Endometrium (tissue), 2 donors: ENCODE measurements around the gene CHRNA1.

Experiments
- FAIRE-seq: peaks from 2 replicates; lab custom pipeline; 2012; peaks lifted over from hg19 to GRCh38; lab: Jason Lieb, UNC
- donor health status: control.
- donor health status: control.

Gene CHRNA1

DNA sequence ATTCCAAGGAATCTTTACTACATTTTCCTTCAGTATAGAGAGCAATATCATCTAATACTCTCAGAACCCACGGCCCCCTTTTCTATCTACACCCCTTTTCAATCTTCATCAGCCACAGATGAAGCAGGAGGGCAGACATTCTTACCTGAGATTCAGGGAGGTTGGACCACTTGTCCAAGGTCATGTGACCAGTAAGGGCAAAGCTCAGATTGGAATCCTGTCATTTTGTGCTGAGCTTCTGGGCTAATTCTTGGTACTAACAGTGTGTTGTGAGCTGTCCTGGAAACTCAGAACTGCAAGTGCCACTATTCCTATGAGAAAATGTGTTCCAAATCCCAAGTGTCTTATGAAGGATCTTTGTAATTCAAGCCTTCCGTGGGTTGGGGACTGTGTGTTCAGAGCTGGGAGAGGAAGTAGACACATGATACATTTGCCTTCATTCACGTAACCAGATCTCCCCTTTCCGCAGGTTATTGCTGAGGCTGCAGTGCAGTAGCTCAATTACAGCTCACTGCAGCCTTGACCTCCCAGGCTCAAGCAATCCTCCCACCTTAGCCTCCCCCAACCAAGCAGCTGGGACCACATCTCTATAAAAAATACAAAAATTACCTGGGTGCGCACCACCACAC lies 3.3 kb downstream of the CHRNA1 start:
- no peak for FAIRE-seq

DNA sequence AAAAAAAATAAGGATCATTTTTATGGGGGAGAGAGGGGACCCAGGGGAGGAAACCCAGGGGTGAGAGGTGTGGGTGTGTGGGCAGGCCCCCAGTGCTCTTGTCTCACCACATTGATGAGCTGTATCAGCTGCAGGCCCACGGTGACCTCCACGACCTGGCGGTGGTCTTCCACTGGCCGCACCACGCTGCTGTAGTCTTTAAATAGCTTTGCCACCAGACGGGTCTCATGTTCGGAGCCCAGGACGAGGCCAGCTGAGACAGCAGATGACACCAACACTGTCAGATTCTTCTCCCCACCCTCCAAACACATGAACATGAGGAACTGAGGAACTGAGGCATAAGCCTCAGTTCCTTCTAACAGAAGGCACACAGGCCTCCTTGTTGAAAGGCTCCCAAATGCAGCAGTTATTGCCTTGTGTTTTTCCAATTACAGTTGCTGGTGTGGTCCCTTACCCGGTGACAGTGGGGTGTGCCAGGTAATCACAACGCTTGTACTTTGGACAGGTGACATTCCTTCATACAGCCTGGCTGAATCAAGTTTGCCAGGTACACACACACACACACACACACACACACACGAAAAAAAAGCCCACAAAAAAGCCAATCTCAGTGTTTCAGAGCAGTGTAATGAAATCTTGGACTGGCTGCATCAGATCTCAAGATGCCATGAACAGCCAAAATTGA lies 4.7 kb downstream of the CHRNA1 start:
- no peak for FAIRE-seq

DNA sequence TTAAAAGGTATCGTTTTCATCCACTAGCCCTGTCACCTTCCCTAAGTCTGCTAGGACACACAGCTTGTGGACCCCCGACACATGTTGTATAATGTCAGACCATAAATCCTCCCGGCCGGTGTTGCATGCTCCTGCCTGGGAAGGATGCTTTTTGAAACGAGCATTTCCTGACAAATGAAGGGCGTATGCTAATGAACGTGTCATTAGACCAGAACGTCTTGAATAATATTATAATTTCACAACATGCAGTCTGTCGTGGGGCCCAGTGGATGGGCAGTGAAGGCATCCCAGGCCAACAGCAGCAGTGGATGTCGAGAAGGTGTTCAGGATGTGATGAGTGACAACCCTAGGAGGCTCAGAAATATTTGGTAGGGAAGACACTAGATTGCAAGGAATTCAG lies 7.5 kb downstream of the CHRNA1 start:
- no peak for FAIRE-seq

DNA sequence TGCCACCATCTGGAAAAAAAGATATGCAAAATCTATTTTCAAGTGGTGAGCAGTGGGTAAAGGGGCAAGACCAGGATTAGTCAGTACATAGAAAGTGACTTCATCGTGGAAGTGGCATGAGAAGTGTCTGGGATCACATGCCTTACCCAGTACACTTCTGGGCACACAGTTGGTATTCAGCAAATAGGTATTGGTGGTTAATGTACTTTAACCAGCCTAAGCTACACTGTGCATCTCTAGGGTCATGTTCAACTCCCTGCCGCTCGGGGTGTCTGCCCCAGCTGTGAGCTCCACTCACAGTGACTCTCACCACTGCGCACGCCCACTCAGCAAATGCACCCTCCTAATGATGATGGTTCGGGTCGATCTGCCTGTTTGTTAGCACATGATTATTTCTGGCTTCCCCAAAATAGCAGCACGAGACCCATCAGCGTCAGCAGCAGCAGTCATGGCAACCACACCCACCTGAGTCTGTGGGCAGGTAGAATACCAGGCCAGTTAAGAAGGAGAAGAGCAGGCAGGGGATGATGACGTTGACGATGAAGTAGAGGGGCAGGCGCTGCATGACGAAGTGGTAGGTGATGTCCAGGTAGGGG lies 11.1 kb downstream of the CHRNA1 start:
- no peak for FAIRE-seq

DNA sequence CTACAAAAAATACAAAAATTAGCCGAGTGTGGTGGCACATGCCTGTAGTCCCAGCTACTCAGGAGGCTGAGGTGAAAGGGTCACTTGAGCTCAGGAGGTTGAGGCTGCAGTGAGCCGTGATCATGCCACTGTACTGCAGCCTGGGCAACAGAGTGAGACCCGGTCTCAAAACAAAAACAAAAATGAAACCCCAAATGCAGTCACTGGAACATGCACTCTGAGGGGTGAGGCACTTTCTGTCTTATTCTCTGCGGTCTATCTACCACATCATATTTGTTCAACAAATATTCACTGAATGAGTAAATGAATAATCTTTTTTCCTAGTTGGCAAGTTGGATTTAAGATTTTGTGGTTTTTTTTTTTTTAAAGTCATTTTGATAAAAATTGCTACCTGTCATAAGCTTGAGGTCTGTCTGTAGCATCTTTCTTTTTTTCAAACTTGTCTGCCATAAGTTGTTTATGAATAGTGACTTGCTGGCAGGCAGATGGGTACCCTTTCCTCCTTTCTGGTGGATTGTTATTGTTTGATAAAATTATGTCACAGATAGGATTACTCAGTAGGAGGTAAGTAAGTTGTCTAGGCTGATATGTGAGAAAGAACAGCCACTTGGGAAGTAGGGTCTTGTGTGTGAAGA lies 11.8 kb downstream of the CHRNA1 start:
- FAIRE-seq: no peak

DNA sequence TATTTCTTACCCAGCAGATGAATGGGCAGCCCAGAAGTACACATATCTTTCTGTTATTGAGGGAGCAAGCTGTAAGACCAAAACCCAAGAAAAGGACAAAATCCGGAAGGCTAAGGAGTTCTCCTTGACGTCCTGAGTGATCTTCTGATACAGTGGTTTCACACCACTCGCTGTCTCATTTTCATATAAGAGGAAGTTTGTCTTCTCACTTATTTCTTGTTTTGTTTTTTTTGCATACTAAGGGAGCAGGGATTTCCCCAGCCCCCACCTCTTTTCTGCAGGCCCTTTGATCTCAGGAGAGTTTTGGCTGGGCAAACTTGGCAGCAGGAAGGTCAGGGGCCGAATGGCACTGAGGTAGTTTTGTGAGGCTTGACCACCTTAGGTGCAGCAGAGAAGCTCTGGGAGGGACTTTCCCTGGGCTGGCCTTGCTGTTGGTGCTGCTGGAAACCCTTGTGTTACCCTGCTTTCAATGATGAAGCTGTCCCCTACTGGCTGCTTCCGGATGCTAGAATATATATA lies 13.3 kb downstream of the CHRNA1 start:
- FAIRE-seq: no peak

DNA sequence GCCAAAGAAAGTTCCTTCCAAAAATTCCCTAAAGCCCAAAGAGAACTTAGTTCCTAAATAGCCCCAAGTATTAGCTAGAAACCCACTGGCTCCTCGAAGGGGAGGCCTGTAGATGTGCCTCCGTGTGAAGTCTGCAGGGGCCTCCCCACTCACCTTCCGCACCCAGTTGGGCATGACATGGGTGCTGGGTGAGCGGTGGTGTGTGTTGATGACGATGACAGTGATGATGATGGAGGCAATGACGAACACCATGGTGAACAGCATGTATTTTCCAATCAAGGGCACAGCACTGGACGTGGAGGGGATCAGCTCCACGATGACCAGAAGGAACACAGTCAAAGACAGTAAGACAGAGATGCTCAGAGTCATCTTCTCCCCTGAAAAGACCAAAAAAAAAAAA lies 14.5 kb downstream of the CHRNA1 start:
- FAIRE-seq: no peak

DNA sequence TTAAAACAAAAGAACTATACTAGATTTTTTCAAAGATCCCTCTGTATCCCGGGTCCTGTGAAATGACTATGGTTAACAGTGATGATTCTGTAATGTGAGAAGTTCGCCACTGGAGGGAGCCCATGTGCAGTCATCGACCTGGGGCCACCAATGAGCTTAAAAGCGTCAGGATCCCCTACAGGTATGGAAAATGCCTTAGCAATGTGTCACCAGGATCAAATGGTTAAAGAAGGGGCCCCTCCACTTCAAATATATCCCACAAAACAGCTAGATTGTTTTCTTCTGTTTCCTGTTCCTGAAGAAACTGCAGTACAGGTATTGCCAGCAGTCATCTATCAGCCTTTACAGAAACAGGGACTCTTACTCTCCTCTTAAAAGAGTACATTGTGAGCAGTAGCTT lies 15.3 kb downstream of the CHRNA1 start:
- peak; percentile 55 for FAIRE-seq

DNA sequence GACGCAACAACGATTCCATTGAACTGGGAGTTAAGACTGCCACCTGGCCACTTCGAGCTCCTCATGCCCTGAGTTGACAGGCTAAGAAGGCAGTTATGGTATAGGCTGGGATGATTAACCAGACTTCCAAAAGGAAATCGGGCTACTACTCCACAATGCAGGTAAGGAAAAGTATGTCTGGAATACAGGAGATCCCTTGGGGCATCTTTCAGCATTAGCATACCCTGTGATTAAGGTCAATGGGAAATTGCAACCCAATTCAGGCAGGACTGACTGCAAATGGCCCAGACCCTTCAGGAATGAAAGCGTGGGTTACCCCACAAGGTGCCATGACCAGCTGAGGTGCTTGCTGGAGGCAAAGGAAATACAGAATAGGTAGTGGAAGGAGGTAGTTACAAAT lies 19.1 kb downstream of the CHRNA1 start:
- FAIRE-seq: no peak

DNA sequence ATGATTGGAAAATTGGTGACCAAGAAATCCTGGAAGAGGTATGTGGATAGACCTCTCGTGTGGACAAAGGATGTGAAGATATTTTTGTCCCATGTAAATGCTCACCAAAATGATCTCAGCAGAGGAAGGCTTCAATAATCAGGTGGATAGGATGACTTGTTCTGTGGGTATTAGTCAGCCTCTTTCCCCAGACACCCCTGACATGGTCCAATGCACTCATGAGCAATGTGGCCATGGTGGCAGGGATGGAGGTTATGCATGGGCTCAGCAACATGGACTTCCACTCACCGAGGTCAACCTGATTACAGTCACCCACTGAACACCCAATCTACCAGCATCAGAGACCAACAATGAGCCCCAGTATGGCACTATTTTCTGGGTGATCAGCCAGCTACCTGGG lies 20.2 kb downstream of the CHRNA1 start:
- no peak for FAIRE-seq

DNA sequence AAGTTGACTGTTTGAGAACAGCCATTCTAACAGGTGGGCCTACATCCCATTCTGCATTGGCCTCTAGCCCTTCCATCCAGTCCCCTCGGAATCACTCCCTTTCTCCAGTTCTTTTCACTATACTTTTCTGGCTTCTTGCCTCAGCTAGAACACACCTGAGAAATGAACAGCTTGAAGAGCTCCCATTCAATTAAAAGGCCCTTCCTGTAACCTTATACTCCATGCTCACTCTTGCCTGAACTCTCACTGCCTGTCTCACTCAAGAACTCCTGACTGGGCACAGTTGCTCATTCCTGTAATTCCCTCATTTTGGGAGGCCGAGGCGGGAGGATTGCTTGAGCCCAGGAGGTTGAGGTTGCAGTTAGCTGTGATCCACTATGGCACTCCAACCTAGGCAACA lies 23.6 kb downstream of the CHRNA1 start:
- FAIRE-seq: no peak

DNA sequence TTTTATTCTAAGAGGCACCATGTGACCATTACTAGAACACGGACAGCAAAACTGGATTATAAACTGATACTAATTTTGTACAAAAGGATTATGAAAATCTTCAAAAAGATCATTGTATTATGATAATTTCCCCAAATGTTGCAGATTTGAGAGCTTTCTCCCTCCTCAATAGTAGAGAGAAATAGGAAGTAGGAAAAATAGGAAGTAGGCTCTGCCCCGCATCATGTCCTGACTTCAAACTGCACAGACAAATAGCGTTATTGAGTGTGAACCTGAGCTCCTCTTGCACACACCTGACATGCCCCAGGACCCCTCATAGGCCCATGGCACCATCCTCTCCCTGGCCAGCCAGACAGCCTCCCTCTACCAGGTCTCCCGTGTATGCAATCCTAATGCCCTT lies 25.4 kb downstream of the CHRNA1 start:
- no peak for FAIRE-seq

DNA sequence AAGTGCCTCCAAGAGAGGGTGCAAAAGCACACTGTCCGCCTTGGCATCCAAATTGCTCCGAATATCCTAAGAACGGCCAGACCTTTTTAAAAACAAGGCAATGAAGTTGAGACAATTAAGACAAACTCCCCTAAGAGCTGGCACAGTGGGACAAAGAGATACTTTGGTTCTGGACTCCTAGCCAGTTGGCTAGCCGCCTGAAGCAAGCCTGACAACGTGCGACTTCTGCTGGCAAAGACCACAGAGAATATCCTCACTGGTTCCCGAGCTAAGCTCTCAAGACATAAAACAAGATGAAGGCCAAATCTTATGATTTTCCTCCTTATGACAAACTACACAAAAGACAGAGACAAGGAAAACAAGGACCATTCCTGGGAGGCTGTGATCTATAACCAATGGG lies 32.7 kb downstream of the CHRNA1 start:
- FAIRE-seq: no peak

DNA sequence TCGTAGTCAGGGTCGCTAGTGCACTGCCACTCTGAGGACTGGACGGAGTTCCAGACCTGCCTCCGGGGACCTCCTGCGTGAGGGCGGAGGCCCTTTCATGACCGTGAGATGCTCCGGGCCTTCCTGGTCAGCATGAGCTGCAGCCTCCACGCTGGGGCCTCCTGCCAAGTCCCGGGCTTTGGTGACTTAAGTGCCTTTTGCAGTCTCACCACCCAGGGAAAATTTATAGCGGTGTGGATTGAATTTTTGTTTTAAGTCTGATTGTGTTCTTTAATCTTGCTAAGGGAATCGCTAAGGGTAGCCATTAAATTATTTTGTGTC lies 33.6 kb downstream of the CHRNA1 start:
- FAIRE-seq: no peak

DNA sequence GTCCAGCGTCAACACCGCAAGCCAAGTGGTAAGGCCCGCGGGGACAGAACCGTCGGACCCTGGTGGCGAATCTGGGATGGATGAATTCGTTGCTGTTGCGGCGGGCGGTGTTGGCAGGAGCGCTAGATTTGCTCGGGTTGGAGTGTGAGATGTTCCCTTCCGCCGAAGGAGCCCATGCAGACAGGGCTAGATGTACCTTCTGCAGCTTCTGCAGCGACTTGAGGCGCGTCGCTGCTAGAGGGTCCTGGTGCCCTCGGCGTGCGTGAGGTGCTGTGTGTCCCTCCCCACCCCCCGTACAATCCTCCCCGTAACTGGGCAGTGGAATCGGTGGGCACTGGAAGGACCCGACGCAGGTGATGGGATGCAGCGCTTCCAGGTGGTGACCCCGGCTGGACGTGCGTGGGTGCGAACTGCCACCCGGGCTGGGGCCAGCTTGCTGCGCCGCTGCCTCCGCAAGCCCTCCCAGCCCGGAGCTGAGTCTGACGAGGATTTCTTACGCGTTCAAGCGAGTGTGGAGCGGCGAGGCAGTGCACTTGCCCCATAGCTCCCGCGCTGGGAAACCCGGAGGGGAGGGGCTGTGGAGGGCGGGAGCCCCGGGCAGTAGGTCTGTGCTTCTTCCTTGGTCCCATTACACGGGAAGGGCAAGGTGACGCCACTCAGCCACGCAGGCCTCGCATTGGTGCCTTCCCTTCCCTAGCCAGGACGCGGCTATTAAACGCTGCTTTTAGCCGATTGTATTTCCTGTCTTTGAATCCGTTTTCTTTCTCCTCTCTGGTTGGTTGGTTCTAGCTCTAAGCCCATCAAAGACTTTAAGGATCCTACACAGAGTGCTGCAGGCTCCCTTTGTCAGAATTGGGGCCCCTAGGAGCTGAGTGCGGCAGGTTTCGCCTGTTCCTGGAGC lies 34.2 kb downstream of the CHRNA1 start:
- FAIRE-seq: no peak

DNA sequence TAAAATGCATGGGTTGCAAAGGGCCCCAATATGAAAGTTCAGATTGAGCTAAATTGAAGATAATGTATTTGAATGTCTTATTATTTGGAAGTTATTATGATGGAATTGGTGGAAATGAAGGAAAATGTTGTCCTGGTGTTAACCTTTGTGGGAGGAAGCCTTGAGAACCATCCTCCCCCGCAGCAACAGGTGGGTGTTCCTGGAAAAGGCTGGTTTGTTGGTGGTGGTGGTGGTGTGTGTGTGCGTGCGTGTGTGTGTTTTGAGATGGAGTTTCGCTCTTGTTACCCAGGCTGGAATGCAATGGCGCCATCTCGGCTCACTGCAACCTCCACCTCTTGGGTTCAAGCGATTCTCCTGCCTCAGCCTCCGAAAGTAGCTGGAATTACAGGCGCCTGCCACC lies 36.2 kb downstream of the CHRNA1 start:
- FAIRE-seq: no peak

DNA sequence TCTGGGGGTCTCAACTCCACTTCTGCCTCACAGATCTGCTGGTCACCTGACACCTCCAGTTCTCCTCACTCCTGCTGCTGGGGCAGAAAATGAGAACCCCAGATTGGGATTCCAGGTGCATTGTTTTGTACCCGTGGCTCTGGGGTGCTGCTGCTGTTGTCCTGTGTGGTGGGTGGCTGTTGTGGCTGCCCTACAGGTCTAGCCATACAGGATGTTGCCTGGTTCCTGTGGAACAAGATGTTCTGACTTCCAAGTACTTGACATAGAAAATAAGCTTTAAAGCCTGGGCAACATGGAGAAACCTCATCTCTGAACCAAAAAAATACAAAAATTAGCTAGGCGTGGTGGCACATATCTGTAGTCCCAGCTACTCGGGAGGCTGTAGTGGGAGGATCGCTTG lies 38.1 kb downstream of the CHRNA1 start:
- no peak for FAIRE-seq

DNA sequence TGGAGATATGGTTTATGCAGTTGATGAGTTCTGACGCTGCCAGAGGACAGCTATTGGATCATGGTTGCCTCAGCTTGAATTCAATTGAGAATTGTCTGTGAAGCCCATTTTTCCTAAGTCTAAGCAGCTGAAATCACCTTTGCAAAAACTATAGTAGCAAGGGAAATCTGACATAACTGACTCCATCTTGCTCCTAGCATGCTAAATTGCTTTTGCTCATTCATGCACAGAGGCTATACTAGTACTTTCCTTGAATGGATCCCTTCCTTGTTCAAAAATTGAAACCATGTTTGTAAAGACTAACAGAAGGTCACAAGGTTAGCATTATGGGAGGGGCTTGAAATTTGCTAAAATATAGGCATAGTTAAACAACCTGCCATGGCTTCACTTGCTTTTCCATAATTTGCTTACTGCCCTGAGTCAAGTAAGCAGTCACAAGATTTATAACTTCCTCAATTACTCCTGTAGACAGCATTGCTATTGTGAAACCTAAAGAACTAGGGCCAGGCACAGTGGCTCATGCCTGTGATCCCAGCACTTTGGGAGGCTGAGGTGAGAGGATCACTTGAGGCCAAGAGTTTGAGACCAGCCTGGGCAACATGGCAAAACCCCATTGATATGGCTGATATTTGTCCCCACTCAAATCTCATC lies 41.2 kb downstream of the CHRNA1 start:
- FAIRE-seq: no peak

DNA sequence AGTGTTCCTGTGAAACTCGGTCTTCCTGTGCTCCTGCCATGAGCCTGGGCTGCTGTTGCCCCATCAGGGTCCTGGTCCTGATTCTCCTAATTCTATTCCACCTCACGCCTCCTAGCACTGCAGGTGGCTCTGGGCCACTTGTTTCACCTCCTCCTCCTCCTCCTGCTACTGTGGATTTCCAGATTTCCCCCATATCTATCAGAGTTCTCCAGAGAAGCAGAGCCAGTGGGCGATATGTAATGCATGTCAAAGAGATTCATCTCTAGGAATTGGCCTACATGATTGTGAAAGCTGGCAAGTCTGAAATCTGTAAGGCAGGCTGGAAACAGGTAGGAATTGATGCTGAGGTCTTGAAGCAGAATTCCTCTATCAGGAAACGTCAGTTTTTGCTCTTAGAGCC lies 45.3 kb downstream of the CHRNA1 start:
- no peak for FAIRE-seq

DNA sequence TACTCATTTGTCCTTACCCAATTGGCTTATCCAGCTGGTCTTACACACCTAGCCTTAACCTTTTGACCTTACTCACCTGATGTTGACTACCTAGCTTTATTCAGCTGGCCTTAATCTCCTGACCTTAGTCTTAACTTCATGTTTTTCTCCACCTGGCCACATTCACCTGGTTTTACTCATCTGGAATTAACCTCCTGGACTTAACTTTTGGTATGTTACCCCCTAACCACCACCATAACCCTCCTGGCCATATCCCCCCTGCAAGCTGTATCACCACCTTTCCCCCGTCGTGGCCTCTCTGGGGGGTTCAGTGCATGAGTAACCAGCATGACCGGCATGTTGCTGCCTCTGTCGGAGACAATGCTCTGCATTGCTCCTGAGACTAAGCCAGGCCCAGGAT lies 45.7 kb downstream of the CHRNA1 start:
- no peak for FAIRE-seq

DNA sequence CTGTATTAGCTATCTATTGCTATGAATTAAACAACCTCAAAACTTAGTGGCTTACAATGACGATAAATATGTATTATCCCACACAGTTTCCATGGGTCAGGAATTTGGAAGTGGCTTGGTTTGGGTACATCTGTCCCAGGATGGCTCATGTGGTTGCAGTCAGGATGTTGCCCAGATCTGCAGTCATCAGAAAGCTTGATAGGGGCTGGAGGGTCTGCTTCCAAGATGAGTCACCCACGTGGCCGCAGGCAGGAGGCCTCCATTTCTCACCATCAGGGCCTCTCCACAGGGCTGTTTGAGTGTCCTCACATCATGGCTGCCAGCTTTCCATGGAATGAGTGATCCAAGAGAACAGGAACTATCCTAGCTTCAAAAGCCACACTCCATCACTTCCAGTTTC lies 46.4 kb downstream of the CHRNA1 start:
- no peak for FAIRE-seq

DNA sequence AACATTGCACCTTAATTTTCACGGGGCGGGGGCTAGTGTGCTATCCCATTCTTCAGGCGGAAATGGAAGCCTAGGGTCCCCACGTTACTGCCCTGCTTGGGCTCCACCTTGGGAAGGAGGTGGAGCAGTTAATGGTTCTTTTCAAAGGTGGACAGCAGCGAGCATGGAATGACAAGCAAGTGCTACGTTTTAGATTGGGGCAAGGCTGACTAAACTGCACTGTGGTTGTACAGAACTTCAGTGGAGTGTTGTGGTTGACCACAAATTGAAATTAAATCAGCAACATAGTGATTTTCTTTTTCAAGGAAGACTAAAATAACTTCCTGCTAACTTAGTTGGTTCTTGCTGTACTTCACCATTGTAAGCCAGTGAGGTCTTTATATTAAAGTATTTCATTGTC lies 47.0 kb downstream of the CHRNA1 start:
- FAIRE-seq: no peak
